HG02970 (cell line): ENCODE data around the gene LAPTM4A.
"Not testable (repeated sequence)": the region's sequence is repeated elsewhere in the genome, so short reads cannot be mapped to it uniquely, and the experiment has no call there.

Experiments used
- ATAC-seq: cut with Tn5 transposase; IDR thresholded peaks from one replicate; pipeline ENCODE4 v1.9.1; 2021; ENCODE audit warnings: mild to moderate bottlenecking, moderate library complexity, moderate number of reproducible peaks; ENCODE audit not compliant: unreplicated experiment, low FRiP score

Gene LAPTM4A

GRCh38 chr2:20051532-20052228 is at the start of gene LAPTM4A:
Gene LAPTM4A, minus strand, starts transcription at chr2:20051628. Its CDS starts 108 bp downstream, at chr2:20051520.
- ATAC-seq, result peak; percentile 97

- no peak for ATAC-seq
These were observed 49.3 kb upstream of the LAPTM4A start for GRCh38 chr2:20100711-20101110.

GRCh38 chr2:20099780-20100179 is 48.4 kb upstream of the LAPTM4A start:
- no peak for ATAC-seq

GRCh38 chr2:20097889-20098714 is 46.7 kb upstream of the LAPTM4A start:
- ATAC-seq, result no peak

- no peak for ATAC-seq
These were observed 44.0 kb upstream of the LAPTM4A start for GRCh38 chr2:20095469-20095868.

- ATAC-seq, result no peak
These were observed 43.5 kb upstream of the LAPTM4A start for GRCh38 chr2:20094955-20095354.

- ATAC-seq, result no peak
These were observed 42.8 kb upstream of the LAPTM4A start for GRCh38 chr2:20094142-20094755.

- no peak for ATAC-seq
These were observed 42.1 kb upstream of the LAPTM4A start for GRCh38 chr2:20093263-20094141.

- ATAC-seq, result no peak
These were observed 41.4 kb upstream of the LAPTM4A start for GRCh38 chr2:20092901-20093235.

- ATAC-seq, result no peak
These were observed 40.9 kb upstream of the LAPTM4A start for GRCh38 chr2:20092226-20092900.

GRCh38 chr2:20091305-20091991 is 40.0 kb upstream of the LAPTM4A start:
- ATAC-seq, result no peak

GRCh38 chr2:20089715-20090464 is 38.5 kb upstream of the LAPTM4A start:
- ATAC-seq, result no peak

GRCh38 chr2:20085909-20086308 is 34.5 kb upstream of the LAPTM4A start:
- not testable (repeated sequence) for ATAC-seq

- not testable (repeated sequence) for ATAC-seq
These were observed 31.4 kb upstream of the LAPTM4A start for GRCh38 chr2:20082812-20083211.

- no peak for ATAC-seq
These were observed 30.4 kb upstream of the LAPTM4A start for GRCh38 chr2:20081841-20082240.

GRCh38 chr2:20080839-20081415 is 29.5 kb upstream of the LAPTM4A start:
- ATAC-seq, result no peak

- ATAC-seq, result no peak
These were observed 29.0 kb upstream of the LAPTM4A start for GRCh38 chr2:20080428-20080827.

GRCh38 chr2:20079546-20080115 is 28.2 kb upstream of the LAPTM4A start:
- no peak for ATAC-seq
